Stimulated activated CD8-positive, alpha-beta memory T cell treated with anti-CD3 and anti-CD28 coated beads, Interleukin-7, amount 100 ng/mL, for 24 hours (primary cell): ENCODE data around the gene ODAPH.
"Not testable (repeated sequence)": the region's sequence is repeated elsewhere in the genome, so short reads cannot be mapped to it uniquely, and the experiment has no call there.

ENCODE experiments used
- DNase-seq: peaks from one replicate; pipeline ENCODE4 v3.0.0-alpha.2; 2020; ENCODE audit warnings: low read depth

Gene ODAPH, protein sequence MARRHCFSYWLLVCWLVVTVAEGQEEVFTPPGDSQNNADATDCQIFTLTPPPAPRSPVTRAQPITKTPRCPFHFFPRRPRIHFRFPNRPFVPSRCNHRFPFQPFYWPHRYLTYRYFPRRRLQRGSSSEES

DNA sequence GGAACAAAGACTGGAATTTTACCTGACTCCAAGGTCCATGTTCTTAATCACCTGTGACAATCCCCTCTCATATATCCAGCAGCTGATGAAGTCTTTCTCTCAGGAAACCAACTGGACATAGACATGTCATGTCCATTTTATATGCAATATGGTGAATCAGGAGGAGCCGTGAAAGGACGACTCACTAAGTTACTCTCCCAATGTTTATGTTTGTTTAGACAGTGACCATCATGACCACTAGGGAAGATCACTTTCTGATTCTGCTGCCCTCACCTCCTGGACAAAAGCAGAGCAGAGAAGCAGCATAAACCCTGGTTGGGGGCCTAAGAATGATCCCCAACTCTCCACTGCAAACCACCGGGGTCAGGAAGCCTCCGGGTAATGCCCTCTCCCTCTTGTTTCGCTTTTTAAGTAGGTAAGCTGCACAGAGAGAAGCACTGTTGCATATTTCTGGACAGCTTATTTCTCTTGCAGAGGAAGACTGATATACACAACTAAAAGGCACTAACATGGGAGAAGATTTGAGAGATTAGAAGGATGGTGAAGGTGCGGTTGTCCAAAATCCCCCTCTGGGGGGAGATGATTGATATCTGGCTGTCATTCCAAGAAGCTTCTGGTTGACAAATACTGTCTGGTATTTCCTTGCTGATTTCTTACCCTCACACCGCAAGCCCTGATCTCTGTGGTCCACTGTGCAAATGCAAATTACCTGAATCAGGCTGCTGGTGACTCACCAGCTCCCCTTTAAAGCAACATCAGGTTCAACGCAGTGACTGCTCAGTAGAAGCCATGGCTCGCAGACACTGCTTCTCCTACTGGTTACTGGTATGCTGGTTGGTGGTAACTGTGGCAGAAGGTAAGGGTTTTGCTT, at the start of gene ODAPH:
TSS of gene ODAPH (plus strand) at position 773 of the 871 bp plus-strand sequence. CDS start at position 790, 17 bp downstream.
- DNase-seq = no peak

DNA sequence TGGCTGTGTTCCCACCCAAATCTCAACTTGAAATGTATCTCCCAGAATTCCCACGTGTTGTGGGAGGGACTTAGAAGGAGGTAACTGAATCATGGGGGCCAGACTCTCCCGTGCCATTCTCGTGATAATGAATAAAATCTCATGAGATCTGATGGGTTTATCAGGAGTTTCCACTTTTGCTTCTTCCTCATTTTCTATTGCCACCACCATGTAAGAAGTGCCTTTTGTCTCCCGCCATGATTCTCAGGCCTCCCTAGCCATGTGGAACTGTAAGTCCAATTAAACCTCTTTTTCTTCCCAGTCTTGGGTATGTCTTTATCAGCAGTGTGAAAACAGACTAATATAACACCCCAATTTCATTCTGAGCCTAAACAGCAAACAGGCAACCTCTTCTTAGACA, 46.3 kb upstream of the ODAPH start:
- DNase-seq = not testable (repeated sequence)

DNA sequence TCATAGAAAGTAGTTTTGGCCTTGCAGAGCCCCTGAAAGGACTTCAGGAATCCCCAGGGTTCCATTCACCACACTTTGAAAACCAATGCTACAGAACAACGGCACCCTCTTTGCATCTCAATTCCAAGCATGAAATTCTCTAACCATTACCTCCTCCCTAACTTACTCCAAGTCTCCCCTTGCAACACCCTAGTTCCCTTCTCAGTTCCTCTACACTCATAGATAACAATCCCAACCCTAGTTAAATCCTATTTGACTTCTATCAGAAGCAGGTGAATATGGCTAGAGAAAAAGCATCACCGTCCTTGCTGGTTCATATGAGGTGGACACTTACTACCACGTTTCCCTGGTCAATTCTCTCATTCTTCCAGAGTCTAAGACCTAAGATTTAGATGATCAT, 44.0 kb upstream of the ODAPH start:
- no peak for DNase-seq

DNA sequence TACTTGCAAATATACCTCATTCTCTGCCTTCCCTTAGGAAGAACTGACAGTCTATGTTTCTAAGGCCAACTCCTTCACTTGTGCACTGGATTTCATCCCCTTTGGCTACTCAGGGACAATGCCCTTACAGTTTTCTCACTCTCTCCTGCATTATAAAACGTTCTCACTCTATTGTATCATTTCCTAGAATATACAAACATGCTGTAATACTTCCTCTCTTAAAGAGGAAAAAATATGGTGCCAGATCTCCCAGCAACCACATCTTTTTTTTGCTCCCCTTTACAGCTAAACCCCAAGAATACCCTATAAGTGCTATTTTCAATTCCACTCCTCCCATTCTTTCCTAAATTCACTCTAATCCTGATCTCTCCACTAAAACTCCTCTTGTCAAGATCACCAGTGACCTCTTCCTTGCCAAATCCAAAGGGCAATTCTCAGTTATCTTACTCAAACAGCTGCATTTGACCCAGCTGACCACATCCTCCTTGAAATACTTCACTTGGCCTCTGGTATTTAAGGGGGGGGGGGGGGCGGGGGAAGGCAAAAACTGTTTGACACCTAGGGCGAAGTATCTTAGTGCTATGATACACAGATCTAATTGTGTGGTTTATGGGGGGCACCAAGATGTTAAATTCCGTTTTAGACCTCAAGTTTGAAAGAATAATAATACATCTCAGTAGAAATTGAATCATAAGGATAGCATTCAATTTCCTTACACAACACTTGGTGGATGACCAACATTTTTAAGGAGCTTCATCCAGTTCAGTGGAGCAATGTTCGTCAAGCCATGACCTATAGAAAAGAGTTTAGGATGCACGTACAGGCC, 43.3 kb upstream of the ODAPH start:
- DNase-seq = no peak

DNA sequence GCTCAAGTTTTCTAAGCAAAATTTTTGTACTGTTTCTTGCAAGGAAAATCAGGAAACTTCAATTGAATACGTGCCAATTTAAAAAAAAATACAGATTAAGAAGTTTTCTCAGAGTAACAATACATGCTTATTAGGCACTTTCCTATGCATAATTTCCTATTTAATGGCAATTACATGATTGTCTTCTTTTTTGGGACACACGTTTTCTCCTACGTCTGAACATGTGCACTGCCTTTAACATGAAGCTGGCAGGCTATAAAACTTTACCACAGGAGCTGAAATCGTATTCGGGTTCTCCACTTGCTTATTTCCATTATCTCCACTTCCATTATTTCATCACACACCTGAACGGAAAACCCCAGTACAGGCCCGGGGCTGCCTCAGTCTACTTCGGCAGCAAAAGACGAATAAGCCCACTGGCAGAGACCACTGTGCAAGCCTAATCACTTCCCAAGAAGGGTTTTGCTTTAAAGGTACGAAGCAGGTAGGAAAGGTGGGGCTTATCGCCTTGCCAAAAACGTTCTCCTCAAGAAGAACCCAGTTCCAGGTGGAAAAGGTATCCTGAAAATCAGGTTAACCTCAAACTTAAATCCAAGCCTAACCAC, 42.2 kb upstream of the ODAPH start:
- no peak for DNase-seq

DNA sequence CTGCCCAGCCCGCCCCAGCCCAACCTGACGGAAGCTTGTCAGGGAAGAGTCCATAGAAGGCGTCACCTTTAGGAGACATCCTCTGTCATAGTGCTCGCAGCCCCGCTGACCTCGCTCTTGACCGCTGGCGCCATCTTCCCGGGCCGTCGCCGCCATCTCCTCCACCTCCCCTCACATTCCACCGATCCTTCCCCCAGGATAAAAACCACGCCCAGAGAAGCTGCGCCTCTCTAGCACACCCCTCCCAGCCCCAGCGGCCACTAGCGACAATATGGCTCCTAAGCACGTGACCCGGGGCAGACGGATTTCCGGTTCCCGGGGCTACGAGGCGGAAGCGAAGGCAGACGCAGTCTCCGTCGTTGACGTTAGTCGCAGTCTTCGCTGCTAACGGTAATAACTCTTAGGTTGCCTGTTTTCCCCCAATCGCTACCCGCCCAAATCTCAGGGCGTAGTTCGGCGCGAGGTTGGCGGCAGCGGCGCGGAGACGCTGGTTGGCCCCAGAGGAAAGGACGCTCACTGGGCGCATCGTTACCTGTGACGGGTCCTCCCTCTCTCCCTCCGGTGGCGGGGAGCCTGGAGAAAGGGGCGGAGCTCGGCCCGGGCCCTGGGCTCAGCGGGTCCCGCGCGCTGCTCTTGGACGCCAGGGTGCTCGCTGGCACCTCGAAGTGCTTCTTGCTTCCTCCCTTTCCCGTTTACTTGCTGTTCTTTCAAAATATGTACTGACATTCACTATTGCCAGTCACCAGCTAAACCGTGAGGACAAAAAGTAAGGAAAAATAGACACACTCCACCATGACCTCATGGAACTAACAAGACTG, 41.5 kb upstream of the ODAPH start, which contains the start of the genes RCHY1 and THAP6:
TSS of gene RCHY1 (minus strand) at position 273 of the 818 bp plus-strand sequence. CDS start at position 156, 117 bp downstream.
TSS of gene THAP6 (plus strand) at position 343 of the 818 bp plus-strand sequence. CDS start 980 bp downstream, outside the sequence.
- peak; percentile 90 for DNase-seq

DNA sequence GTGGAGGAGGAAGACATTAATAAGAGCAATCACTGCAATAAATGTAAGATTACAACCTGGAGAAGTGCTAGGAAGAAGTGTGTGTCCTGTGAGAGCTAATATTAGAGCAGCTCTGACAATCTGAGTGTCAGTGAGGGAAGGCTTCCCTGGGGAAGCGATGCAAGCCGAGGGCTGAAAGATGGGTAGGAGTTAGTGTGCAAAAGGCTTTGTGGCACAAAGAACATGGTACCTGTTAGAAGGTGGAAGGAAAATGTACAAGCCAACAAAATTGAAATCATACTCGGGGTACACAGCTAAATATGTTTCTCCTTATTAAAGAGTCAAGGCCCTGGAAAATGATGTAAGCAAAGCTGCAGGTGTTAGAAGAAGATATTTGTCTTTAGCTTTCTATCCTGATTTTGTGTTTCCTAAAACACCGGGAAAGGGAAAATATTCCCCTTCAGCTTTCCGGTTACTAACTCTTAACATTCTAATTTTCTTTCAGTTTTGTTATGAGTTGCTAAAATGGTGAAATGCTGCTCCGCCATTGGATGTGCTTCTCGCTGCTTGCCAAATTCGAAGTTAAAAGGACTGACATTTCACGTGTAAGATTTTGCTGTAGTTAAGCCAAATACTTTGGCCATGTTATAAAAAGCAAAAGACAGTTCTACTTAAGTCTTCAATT, 40.8 kb upstream of the ODAPH start:
- no peak for DNase-seq

DNA sequence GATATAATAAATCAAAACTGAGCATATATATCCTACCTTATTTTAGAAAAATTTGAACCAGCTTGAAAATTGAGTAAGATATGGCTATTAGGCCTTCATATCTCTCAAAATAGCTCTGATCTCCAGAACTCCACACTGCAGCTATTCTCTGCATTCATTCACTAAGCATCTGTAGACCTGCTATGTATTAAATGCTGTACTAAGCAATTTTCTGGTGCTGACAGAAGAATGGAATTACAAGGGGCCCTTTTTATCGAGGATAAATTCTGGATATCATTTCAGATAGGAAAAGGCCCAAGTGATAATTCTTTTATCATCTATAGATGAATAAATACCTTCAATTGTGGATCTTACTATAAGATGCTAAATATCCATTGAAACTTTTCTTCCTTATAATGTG, 39.7 kb upstream of the ODAPH start:
- no peak for DNase-seq

DNA sequence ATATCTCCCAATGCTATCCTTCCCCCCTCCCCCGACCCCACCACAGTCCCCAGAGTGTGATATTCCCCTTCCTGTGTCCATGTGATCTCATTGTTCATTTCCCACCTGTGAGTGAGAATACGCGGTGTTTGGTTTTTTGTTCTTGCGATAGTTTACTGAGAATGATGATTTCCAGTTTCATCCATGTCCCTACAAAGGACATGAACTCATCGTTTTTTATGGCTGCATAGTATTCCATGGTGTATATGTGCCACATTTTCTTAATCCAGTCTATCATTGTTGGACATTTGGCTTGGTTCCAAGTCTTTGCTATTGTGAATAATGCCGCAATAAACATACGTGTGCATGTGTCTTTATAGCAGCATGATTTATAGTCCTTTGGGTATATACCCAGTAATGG, 36.4 kb upstream of the ODAPH start:
- DNase-seq = not testable (repeated sequence)

DNA sequence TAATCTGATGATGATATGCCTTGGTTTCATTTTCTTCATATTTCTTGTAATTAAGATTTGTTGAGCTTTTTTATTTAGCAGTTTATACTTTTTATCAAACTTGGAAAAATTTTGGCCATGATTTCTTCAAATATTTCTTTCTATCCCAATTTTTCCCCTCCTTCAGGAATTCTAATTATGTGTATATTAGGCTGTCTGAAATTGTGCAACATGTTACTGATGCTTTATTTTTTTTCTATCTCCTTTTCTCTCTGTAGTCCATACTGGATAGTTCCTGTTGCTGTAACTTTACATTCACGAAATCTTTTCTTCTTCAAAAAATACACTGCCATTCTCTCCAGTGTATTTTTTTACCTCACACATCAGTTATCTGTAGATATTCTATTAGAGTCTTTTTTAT, 30.8 kb upstream of the ODAPH start:
- no peak for DNase-seq

DNA sequence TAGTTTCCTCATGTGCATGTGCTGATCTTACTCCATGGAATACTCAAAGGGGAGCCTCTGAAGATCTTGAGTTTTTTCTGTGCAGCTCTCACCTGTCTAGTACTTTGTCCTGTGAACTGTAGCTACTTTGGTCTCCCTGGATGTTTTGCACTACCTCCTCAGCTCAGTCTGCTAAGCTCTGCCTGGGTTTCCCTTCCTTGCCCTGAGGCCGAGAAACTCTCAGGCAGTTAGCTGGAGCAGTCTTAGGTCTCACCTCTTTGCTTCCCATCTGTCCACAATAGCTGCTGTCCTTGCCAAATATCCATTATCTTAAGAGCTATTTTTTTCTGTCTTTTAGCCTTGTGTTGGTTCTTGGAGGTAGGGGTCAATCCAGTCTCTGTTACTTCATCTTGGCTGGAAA, 30.0 kb upstream of the ODAPH start:
- DNase-seq = no peak

DNA sequence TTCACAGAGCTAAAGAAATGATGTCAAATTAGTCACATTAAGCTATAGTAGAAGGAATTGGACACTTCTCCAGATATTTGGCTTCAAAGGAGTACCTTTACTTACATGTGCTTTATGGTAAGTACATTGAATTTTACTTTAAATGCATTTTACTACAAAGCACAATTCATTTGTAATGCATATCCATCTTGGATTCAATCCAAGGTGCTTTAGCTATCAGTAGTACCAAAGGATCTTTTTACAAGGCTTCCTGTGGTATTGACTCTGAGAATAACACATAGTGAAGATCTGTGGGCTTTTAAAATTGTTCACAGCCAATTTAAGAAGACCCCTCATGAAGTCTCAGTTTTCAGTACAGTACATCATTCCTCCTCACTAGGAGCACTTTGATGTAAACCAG, 28.4 kb upstream of the ODAPH start:
- no peak for DNase-seq

DNA sequence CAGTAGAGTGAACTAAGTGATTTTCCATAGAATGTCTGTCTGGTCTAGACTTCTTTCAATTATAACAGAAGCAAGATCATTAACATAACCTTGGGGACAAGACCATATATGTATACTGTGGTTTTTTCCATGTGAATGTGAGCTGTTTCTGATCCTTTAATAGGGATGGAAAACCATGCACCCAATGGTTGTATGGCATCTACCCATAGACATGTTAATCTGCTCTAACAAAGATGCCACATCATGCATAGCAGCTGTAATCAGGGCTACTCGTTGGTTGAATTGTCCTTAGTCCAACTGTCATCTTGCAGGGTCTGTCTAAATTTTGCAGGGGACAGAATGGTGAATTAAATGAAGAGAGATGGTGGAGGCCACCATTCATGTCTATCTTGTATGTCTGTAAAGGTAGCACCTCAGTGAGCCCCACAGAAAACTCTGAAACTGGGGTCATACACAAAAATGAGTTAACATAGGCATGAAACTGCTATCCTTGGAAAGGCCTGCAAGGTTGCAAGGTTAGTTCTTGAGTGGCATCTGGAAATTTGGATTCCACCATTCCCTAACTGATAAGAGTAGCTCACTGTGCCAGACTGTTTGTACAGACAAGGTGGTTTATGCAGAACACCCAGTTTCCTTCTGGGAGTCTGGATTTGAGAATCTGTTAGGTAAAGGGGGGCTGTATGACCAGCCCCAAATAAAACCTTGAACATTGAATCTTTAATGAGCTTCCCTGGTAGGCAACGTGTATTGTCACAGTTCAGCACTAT, 25.1 kb upstream of the ODAPH start:
- no peak for DNase-seq

DNA sequence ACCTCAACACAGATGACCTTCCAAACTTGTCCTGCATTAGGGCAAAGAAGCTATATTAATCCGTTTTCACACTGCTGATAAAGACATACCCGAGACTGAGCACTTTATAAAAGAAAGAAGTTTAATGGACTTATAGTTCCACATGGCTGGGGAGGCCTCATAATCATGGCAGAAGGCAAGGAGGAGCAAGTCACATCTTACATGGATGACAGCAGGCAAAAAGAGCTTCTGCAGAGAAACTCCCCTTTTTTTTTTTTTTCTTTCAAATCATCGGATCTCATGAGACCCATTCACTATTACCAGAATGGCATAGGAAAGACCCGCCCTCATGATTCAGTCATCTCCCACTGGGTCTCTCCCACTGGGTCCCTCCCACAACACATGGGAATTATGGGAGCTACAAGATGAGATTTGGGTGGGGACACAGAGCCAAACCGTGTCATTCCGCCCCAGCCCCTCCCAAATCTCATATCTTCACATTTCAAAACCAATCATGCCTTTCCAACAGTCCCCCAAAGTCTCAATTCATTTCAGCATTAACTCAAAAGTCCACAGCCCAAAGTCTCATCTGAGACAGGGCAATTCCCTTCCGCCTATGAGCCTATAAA, 24.2 kb upstream of the ODAPH start:
- DNase-seq = not testable (repeated sequence)

DNA sequence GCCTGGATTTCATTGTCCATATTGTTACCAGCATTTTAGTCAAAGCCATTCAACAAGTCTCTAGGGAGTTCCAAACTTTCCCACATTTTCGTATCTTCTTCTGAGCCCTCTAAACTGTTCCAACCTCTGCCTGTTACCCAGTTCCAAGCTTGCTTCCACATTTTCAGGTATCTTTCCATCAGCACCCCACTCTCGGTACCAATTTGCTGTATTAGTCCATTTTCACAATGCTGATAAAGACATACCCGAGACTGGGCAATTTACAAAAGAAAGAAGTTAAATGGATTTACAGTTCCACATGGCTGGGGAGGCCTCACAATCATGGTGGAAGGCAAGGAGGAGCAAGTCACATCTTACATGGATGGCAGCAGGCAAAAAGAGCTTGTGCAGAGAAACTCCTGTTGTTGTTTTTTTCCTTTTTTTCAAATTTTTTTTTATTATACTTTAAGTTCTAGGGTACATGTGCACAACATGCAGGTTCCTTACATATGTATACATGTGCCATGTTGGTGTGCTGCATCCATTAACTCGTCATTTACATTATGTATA, 22.5 kb upstream of the ODAPH start:
- not testable (repeated sequence) for DNase-seq

DNA sequence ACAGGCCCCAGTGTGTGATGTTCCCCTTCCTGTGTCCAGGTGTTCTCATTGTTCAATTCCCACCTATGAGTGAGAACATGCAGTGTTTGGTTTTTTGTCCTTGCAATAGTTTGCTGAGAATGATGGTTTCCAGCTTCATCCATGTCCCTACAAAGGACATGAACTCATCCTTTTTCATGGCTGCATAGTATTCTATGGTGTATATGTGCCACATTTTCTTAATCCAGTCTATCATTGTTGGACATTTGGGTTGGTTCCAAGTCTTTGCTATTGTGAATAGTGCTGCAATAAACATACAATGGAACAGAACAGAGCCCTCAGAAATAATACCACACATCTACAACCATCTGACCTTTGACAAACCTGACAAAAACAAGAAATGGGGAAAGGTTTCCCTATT, 21.9 kb upstream of the ODAPH start:
- DNase-seq = not testable (repeated sequence)

DNA sequence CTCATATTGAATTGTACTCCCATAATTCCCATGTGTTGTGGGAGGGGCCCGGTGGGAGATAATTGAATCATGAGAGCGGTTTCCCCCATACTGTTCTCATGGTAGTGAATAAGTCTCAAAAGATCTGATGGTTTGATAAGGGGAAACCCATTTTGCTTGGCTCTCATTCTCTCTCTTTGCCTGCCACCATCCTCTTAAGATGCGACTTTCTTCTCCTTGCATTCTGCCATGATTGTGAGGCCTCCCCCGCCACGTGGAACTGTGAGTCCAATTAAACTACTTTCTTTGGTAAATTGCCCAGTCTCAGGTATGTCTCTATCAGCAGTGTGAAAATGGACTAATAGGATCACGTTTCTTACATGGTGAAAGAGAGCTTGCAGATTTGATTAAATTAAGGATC, 18.6 kb upstream of the ODAPH start:
- DNase-seq = not testable (repeated sequence)

DNA sequence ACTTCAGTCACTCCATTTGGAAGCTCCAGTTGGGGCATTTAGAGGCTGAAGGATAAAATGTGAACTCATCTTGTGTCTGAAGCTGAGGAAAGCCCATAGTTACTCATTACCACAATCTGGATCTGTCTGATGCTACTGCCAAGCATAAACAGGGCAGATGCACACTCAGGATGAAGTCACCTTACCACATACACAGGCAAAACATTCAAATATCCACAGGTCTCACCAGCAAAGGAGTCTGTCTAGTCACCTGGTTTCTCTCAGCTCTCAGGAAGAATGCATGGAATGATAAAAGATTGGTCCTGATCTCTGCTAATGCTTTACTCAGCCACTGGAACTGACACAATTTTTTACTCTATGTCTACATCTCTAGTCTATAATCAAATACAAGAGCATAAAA, 13.0 kb upstream of the ODAPH start:
- DNase-seq = no peak

DNA sequence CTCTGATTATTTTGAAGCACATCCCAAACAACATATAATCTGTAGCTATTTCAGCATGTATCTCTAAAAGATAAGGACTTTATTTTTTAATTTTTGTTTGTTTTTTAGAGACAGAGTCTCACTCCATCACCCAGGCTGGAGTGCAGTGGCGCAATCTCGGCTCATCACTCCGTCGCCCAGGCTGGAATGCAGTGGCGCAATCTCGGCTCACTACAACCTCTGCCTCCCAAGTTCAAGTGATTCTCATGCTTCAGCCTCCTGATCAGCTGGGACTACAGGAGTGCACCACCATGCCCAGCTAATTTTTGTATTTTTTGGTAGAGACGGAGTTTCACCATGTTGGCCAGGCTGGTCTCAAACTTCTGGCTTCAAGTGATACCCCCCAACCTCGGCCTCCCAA, 11.6 kb upstream of the ODAPH start:
- not testable (repeated sequence) for DNase-seq
